Ascending aorta (tissue), 2 donors: Measurements from ENCODE around the gene RHOT2. TPM values are rescaled to one million over a fixed set of nuclear protein-coding genes. Genes with fewer than 3 reads are reported as not detected.

Experiments
- DNase-seq, 2 donors: peaks; one replicate each; pipeline ENCODE4 v3.0.0-alpha.2; 2019; ENCODE audit warnings: low spot score in 2 of 2
- H3K27ac ChIP-seq, 2 donors: fragments of 200-600 bp; sonication (generic); one replicate each; pipeline ENCODE4 v1.5.1; 2016 to 2017; ENCODE audit warnings: mild to moderate bottlenecking in 1 of 2
- H3K27me3 ChIP-seq: fragments of 200-600 bp; sonication (generic); one replicate; pipeline ENCODE4 v1.5.1; 2017
- H3K36me3 ChIP-seq, 2 donors: fragments of 200-600 bp; sonication (generic); one replicate each; pipeline ENCODE4 v1.5.1; 2016
- H3K4me1 ChIP-seq, 2 donors: fragments of 200-600 bp; sonication (generic); one replicate each; pipeline ENCODE4 v1.5.1; 2016 to 2017; ENCODE audit warnings: mild to moderate bottlenecking in 1 of 2
- H3K4me3 ChIP-seq, 2 donors: fragments of 200-600 bp; sonication (generic); one replicate each; pipeline ENCODE4 v1.5.1; 2016 to 2017; ENCODE audit warnings: mild to moderate bottlenecking in 1 of 2
- H3K9me3 ChIP-seq, 2 donors: fragments of 200-600 bp; sonication (generic); one replicate each; pipeline ENCODE4 v1.5.1; 2016
- intact Hi-C: fragments of 100-400 bp; cut with DNase I; formaldehyde crosslinking; loops from one replicate; pipeline ENCODE4 v1.15.1; 2023
- total RNA-seq: library from RNA; depleted of rRNA; stranded (reverse); fragments of >200 nt; gene quantifications from one replicate; pipeline ENCODE4 v1.1.0, GENCODE V29; 2016
- TF ChIP-seq, protein P1 (sequence below), 3 experiments: fragments of 200-600 bp in 2 of 3; fragments of 450-650 bp in 1 of 3; sonication (generic) in 2 of 3; IDR thresholded peaks; one replicate each; pipeline ENCODE4 v1.5.1; 2016 to 2019; ENCODE audit warnings: antibody characterized with exemption in 3 of 3, mild to moderate bottlenecking in 1 of 3, moderate library complexity in 1 of 3

The RHOT2 gene
- total RNA-seq, 1 donor from 2014 or later: 41.8 TPM

DNA sequence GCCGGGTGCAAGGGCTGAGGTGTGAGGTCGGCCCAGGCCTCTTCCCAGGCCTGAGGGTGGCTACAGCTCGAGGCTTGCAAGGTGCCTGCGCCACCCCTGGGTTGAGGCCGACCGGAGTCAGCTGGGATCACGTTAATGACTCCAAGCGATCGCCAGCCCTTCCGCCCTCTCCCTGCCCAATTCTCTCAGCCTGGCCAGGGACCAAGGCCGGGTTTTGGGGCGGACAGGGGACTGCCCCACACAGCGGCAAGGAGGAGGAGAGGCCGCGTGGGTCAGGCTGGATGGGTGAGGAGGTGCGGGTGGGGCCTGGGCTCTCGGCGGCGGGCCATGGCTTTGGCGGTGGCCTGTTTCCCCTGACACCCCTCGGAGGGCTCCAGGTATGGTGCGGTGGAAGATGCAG lies 25.4 kb downstream of the RHOT2 start:
- TF ChIP-seq, protein P1, sequence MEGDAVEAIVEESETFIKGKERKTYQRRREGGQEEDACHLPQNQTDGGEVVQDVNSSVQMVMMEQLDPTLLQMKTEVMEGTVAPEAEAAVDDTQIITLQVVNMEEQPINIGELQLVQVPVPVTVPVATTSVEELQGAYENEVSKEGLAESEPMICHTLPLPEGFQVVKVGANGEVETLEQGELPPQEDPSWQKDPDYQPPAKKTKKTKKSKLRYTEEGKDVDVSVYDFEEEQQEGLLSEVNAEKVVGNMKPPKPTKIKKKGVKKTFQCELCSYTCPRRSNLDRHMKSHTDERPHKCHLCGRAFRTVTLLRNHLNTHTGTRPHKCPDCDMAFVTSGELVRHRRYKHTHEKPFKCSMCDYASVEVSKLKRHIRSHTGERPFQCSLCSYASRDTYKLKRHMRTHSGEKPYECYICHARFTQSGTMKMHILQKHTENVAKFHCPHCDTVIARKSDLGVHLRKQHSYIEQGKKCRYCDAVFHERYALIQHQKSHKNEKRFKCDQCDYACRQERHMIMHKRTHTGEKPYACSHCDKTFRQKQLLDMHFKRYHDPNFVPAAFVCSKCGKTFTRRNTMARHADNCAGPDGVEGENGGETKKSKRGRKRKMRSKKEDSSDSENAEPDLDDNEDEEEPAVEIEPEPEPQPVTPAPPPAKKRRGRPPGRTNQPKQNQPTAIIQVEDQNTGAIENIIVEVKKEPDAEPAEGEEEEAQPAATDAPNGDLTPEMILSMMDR (IDR thresholded peaks at IDR 0.05): no peak
- Histone ChIP-seq H3K27ac (no peak overlapping the region), H3K27me3 (peaks cover 28% of the 10 kb centered on the region), H3K4me1 (peaks cover 20 to 21% of the 10 kb centered on the region in 2 donors), H3K4me3 (no peak overlapping the region), H3K36me3 (no peaks in the 10 kb centered on the region), H3K9me3 (no peaks in the 10 kb centered on the region)
- no peak for DNase-seq
- intact Hi-C loops: no loop called here

GRCh38 chr16:693766-694165 lies 25.8 kb downstream of the RHOT2 start:
- Histone ChIP-seq H3K4me3 (peak overlapping the region in 1 of 2 donors; percentile 12), H3K36me3 (no peaks in the 10 kb centered on the region), H3K27ac (no peak overlapping the region), H3K4me1 (peaks cover 17 to 19% of the 10 kb centered on the region in 2 donors), H3K9me3 (no peaks in the 10 kb centered on the region), H3K27me3 (peaks cover 28% of the 10 kb centered on the region)
- TF ChIP-seq, protein P1 (IDR thresholded peaks at IDR 0.05): no peak
- DNase-seq: no peak
- intact Hi-C loops: no loop called here

GRCh38 chr16:694187-694862 lies 26.4 kb downstream of the RHOT2 start:
- H3K4me3 ChIP-seq: peak overlapping the region; percentile 9 to 45
- H3K27me3 ChIP-seq: peaks cover 28% of the 10 kb centered on the region

GRCh38 chr16:694863-695354 lies 27.0 kb downstream of the RHOT2 start:
- Histone ChIP-seq H3K4me1 (peaks cover 6 to 8% of the 10 kb centered on the region in 2 donors), H3K27me3 (peaks cover 29% of the 10 kb centered on the region), H3K36me3 (no peaks in the 10 kb centered on the region), H3K27ac (no peak overlapping the region), H3K4me3 (peak overlapping the region; percentile 9 to 45), H3K9me3 (no peaks in the 10 kb centered on the region)
- TF ChIP-seq, protein P1 (IDR thresholded peaks at IDR 0.05): no peak
- intact Hi-C loops: no loop called here
- no peak for DNase-seq

More at GRCh38 chr16:694187-694862, 26.4 kb downstream of the RHOT2 start:
- no peaks in the 10 kb centered on the region for H3K36me3 ChIP-seq
- H3K27ac ChIP-seq: no peak overlapping the region
- DNase-seq: no peak
- H3K9me3 ChIP-seq: no peaks in the 10 kb centered on the region
- peaks cover 12 to 13% of the 10 kb centered on the region in 2 donors for H3K4me1 ChIP-seq
- TF ChIP-seq, protein P1 (IDR thresholded peaks at IDR 0.05): no peak
- intact Hi-C loops: no loop called here

DNA sequence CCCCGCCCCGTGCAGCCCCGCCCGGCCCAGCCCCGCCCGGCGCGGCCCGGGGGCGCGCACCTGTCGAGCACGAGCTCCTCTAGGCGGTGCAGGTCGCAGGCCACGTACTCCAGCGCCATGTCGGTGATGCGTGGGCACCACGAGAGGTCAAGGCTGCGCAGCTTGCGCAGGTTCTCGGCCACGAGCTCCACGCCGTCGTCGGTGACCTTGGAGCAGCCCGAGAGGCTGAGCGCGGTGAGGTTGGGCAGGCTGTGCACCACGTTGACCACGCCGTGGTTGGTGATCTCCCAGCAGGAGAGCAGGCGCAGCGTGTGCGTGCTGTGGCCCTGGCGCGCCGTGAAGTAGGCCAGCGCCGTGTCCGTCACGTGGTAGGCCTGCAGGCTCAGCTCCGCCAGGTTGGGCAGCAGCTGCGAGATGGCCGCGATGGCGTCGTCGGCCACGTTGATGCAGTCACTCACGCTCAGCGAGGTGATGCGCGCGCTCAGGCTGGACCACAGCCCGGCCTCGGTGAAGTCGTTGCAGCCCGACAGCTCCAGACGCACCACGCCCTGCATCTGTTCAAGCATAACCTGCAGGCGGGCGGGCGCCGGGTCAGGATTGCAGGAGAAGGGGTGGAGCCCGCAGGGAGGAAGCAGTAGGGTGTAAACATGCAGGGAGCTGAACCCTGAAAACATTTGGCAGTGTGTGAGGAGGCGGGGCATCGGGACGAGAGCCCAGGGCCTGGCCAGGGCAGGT lies 27.6 kb downstream of the RHOT2 start:
- H3K9me3 ChIP-seq: no peaks in the 10 kb centered on the region
- H3K27ac ChIP-seq: no peak overlapping the region
- DNase-seq: no peak
- intact Hi-C loops: no loop called here
- H3K27me3 ChIP-seq: peaks cover 35% of the 10 kb centered on the region
- no peaks in the 10 kb centered on the region for H3K36me3 ChIP-seq
- H3K4me1 ChIP-seq: peaks cover 6 to 8% of the 10 kb centered on the region in 2 donors
- H3K4me3 ChIP-seq: peak overlapping the region; percentile 2 to 45
- TF ChIP-seq, protein P1 (IDR thresholded peaks at IDR 0.05): no peak
